T-helper 22 cell (primary cell): Measurements from ENCODE around the gene BRD1.
"Not testable (repeated sequence)": the region's sequence is repeated elsewhere in the genome, so short reads cannot be mapped to it uniquely, and the experiment has no call there.

Experiments
- DNase-seq: peaks from one replicate; pipeline ENCODE4 v3.0.0-alpha.2; 2020; ENCODE audit warnings: low read depth

The BRD1 gene

GRCh38 chr22:49825944-49826602 lies 1.6 kb downstream of the BRD1 start:
- peak; percentile 56 for DNase-seq

GRCh38 chr22:49825436-49825835 lies 2.2 kb downstream of the BRD1 start:
- no peak for DNase-seq

GRCh38 chr22:49824936-49825335 lies 2.7 kb downstream of the BRD1 start:
- DNase-seq = no peak

GRCh38 chr22:49824185-49824925 lies 3.3 kb downstream of the BRD1 start:
- no peak for DNase-seq

- no peak for DNase-seq
These were observed 4.2 kb downstream of the BRD1 start for GRCh38 chr22:49823289-49824045.

- DNase-seq = not testable (repeated sequence)
These were observed 5.9 kb downstream of the BRD1 start for GRCh38 chr22:49821741-49822140.

GRCh38 chr22:49820984-49821383 lies 6.7 kb downstream of the BRD1 start:
- no peak for DNase-seq

GRCh38 chr22:49817359-49817758 lies 10.3 kb downstream of the BRD1 start:
- DNase-seq = no peak

- DNase-seq = no peak
These were observed 12.0 kb downstream of the BRD1 start for GRCh38 chr22:49815641-49816091.

- DNase-seq = no peak
These were observed 12.8 kb downstream of the BRD1 start for GRCh38 chr22:49814856-49815255.

GRCh38 chr22:49814164-49814686 lies 13.4 kb downstream of the BRD1 start:
- no peak for DNase-seq

- DNase-seq = no peak
These were observed 14.8 kb downstream of the BRD1 start for GRCh38 chr22:49812838-49813237.

- no peak for DNase-seq
These were observed 16.5 kb downstream of the BRD1 start for GRCh38 chr22:49811020-49811791.

- no peak for DNase-seq
These were observed 17.2 kb downstream of the BRD1 start for GRCh38 chr22:49810363-49811019.

GRCh38 chr22:49807780-49808708 lies 19.6 kb downstream of the BRD1 start:
- DNase-seq = peak; percentile 23

- no peak for DNase-seq
These were observed 20.5 kb downstream of the BRD1 start for GRCh38 chr22:49807129-49807528.

- no peak for DNase-seq
These were observed 23.8 kb downstream of the BRD1 start for GRCh38 chr22:49803737-49804375.

- DNase-seq = no peak
These were observed 24.5 kb downstream of the BRD1 start for GRCh38 chr22:49803134-49803533.

- no peak for DNase-seq
These were observed 26.1 kb downstream of the BRD1 start for GRCh38 chr22:49801391-49802060.
